H9 (cell line): ENCODE measurements around the gene SPTSSA. TPM values are rescaled to one million over a fixed set of nuclear protein-coding genes. Genes with fewer than 3 reads are reported as not detected.

ENCODE experiments used
- DNase-seq: peaks from one replicate; pipeline ENCODE4 v3.0.0-alpha.2; 2017
- H2AFZ ChIP-seq: one replicate; pipeline ENCODE4 v1.6.1; 2013; ENCODE audit warnings: mild to moderate bottlenecking, low read length, control low read depth, moderate library complexity
- H2AK5ac ChIP-seq: 2 replicates; pipeline ENCODE4 v1.6.1; 2013; ENCODE audit warnings: low read length, control low read depth, mixed read lengths; ENCODE audit not compliant: insufficient read length
- H2BK120ac ChIP-seq: one replicate; pipeline ENCODE4 v1.6.1; 2013; ENCODE audit warnings: low read depth, mild to moderate bottlenecking, low read length, control low read depth, inconsistent platforms; ENCODE audit not compliant: poor library complexity, severe bottlenecking
- H2BK12ac ChIP-seq: 2 replicates; pipeline ENCODE4 v1.6.1; 2013; ENCODE audit warnings: low read length, control low read depth, mixed read lengths, low read depth; ENCODE audit not compliant: insufficient read length
- H2BK15ac ChIP-seq: 2 replicates; pipeline ENCODE4 v1.6.1; 2013; ENCODE audit warnings: low read depth, low read length, control low read depth
- H2BK20ac ChIP-seq: one replicate; pipeline ENCODE4 v1.6.1; 2013; ENCODE audit warnings: low read depth, mild to moderate bottlenecking, low read length, control low read depth, inconsistent platforms; ENCODE audit not compliant: poor library complexity, severe bottlenecking
- H2BK5ac ChIP-seq: 2 replicates; pipeline ENCODE4 v1.6.1; 2013; ENCODE audit warnings: low read length, control low read depth, mixed read lengths; ENCODE audit not compliant: insufficient read length
- H3K14ac ChIP-seq: 2 replicates; pipeline ENCODE4 v1.6.1; 2013; ENCODE audit warnings: low read length, control low read depth; ENCODE audit not compliant: insufficient read depth
- H3K18ac ChIP-seq: 2 replicates; pipeline ENCODE4 v1.6.1; 2013; ENCODE audit warnings: low read depth, mild to moderate bottlenecking, mixed read lengths, low read length, control low read depth; ENCODE audit not compliant: insufficient read length
- H3K23ac ChIP-seq: 2 replicates; pipeline ENCODE4 v1.6.1; 2013; ENCODE audit warnings: low read length, control low read depth, mixed read lengths, low read depth; ENCODE audit not compliant: insufficient read length
- H3K23me2 ChIP-seq: 2 replicates; pipeline ENCODE4 v1.6.1; 2013; ENCODE audit warnings: low read depth, mild to moderate bottlenecking, mixed read lengths, low read length, control low read depth; ENCODE audit not compliant: insufficient read length, poor library complexity, severe bottlenecking
- H3K27ac ChIP-seq: 2 replicates; pipeline ENCODE4 v1.5.1; 2013; ENCODE audit warnings: low read length, control low read depth, mixed read lengths, low read depth; ENCODE audit not compliant: insufficient read length
- H3K27me3 ChIP-seq: 2 replicates; pipeline ENCODE4 v1.6.1; 2013; ENCODE audit warnings: low read length, control low read depth, inconsistent platforms; ENCODE audit not compliant: insufficient read depth
- H3K4ac ChIP-seq: 2 replicates; pipeline ENCODE4 v1.6.1; 2013; ENCODE audit warnings: low read depth, mild to moderate bottlenecking, control low read depth, inconsistent platforms, low read length, moderate library complexity
- H3K4me1 ChIP-seq: 2 replicates; pipeline ENCODE4 v1.6.1; 2013; ENCODE audit warnings: low read length, control low read depth, inconsistent platforms; ENCODE audit not compliant: insufficient read depth
- H3K4me2 ChIP-seq: 2 replicates; pipeline ENCODE4 v1.6.1; 2013; ENCODE audit warnings: low read length, control low read depth, mixed read lengths; ENCODE audit not compliant: insufficient read length, insufficient read depth
- H3K56ac ChIP-seq: 2 replicates; pipeline ENCODE4 v1.6.1; 2013; ENCODE audit warnings: low read depth, mild to moderate bottlenecking, mixed read lengths, low read length, control low read depth; ENCODE audit not compliant: insufficient read length
- H3K79me1 ChIP-seq: 2 replicates; pipeline ENCODE4 v1.6.1; 2013; ENCODE audit warnings: low read depth, mild to moderate bottlenecking, moderate library complexity, low read length, control low read depth, inconsistent platforms; ENCODE audit not compliant: insufficient read depth, poor library complexity, severe bottlenecking
- H3K79me2 ChIP-seq: 2 replicates; pipeline ENCODE4 v1.6.1; 2013; ENCODE audit warnings: low read length, control low read depth, inconsistent platforms; ENCODE audit not compliant: insufficient read depth
- H3K9ac ChIP-seq: 2 replicates; pipeline ENCODE4 v1.6.1; 2013; ENCODE audit warnings: low read length, control low read depth, mixed read lengths; ENCODE audit not compliant: insufficient read length; ENCODE audit errors: extremely low read depth
- H3K9me3 ChIP-seq: one replicate; pipeline ENCODE4 v1.6.1; 2013; ENCODE audit warnings: low read depth, low read length, inconsistent platforms; ENCODE audit not compliant: control insufficient read depth
- H3T11ph ChIP-seq: one replicate; pipeline ENCODE4 v1.6.1; 2013; ENCODE audit warnings: mild to moderate bottlenecking, low read length, control low read depth, inconsistent platforms
- H4K20me1 ChIP-seq: one replicate; pipeline ENCODE4 v1.6.1; 2013; ENCODE audit not compliant: control insufficient read depth, insufficient read length, insufficient read depth
- H4K5ac ChIP-seq: 2 replicates; pipeline ENCODE4 v1.6.1; 2013; ENCODE audit warnings: low read depth, mild to moderate bottlenecking, mixed read lengths, low read length, control low read depth; ENCODE audit not compliant: insufficient read length
- H4K8ac ChIP-seq: replicated peaks from 2 replicates; pipeline ENCODE4 v1.6.1; 2013; ENCODE audit warnings: low read length, control low read depth, mixed read lengths, low read depth; ENCODE audit not compliant: insufficient read length
- H4K91ac ChIP-seq: 2 replicates; pipeline ENCODE4 v1.6.1; 2013; ENCODE audit warnings: low read depth, mild to moderate bottlenecking, moderate library complexity, mixed read lengths, low read length, control low read depth; ENCODE audit not compliant: insufficient read length
- H3K27ac Mint-ChIP-seq, 3 experiments: 2 replicates in 2 of 3; 3 replicates in 1 of 3; pipeline ENCODE4 v1.8.0; 2020 to 2021; ENCODE audit warnings: mixed read lengths in 3 of 3, mild to moderate bottlenecking in 1 of 3, moderate library complexity in 1 of 3
- H3K27me3 Mint-ChIP-seq: 2 replicates; pipeline ENCODE4 v1.8.0; 2021; ENCODE audit warnings: low read depth, mild to moderate bottlenecking, moderate library complexity, mixed read lengths
- H3K36me3 Mint-ChIP-seq, 3 experiments: 2 replicates in 2 of 3; 3 replicates in 1 of 3; pipeline ENCODE4 v1.8.0; 2020 to 2021; ENCODE audit warnings: low read depth in 3 of 3, mixed read lengths in 3 of 3; ENCODE audit not compliant: insufficient read depth in 1 of 3
- H3K4me1 Mint-ChIP-seq, 2 experiments: 2 replicates each; pipeline ENCODE4 v1.8.0; 2020; ENCODE audit warnings: mixed read lengths in 2 of 2
- H3K4me3 Mint-ChIP-seq, 2 experiments: 2 replicates in 1 of 2; 3 replicates in 1 of 2; pipeline ENCODE4 v1.8.0; 2020 to 2021; ENCODE audit warnings: mild to moderate bottlenecking in 2 of 2, mixed read lengths in 2 of 2, moderate library complexity in 1 of 2
- H3K9me3 Mint-ChIP-seq, 2 experiments: 2 replicates in 1 of 2; 3 replicates in 1 of 2; pipeline ENCODE4 v1.8.0; 2020; ENCODE audit warnings: mild to moderate bottlenecking in 2 of 2, mixed read lengths in 2 of 2, moderate library complexity in 1 of 2
- WGBS: extraction: QIAGEN DNeasy Blood & Tissue Kit; methylation state at CpG from one replicate; pipeline ENCODE4 v1.1.7; 2013; ENCODE audit warnings: missing lambda C conversion rate, low lambda C conversion rate, mixed read lengths; ENCODE audit not compliant: insufficient read length; ENCODE audit errors: extremely low coverage; 5-methylcytosine and 5-hydroxymethylcytosine counted together
- total RNA-seq: library from RNA; stranded (reverse); gene quantifications from 2 replicates; pipeline ENCODE4 v1.2.1, GENCODE V29; 2021
- TF ChIP-seq, protein P1 (sequence below): fragments of 200-600 bp; sonication (generic); conservative IDR thresholded peaks from 3 replicates; pipeline ENCODE4 v1.8.0; 2021; ENCODE audit warnings: antibody characterized with exemption, mild to moderate bottlenecking

Gene SPTSSA
- total RNA-seq, 1 experiment from 2014 or later, result 23.3 TPM

GRCh38 chr14:34501004-34501580, 39.1 kb upstream of the SPTSSA start:
- H3K56ac ChIP-seq, result no peak overlapping the region
- no peak overlapping the region for H2BK12ac ChIP-seq
- no peak overlapping the region for H3K9ac ChIP-seq
- H3K79me2 ChIP-seq, result no peaks in the 10 kb centered on the region
- no peak overlapping the region for H3K14ac ChIP-seq
- H3K4me2 ChIP-seq, result no peak overlapping the region
- no peak overlapping the region for H2BK20ac ChIP-seq
- Mint-ChIP-seq H3K36me3 (no peaks in the 10 kb centered on the region), H3K27ac (no peak overlapping the region), H3K9me3 (no peaks in the 10 kb centered on the region; a peak in 1 of 5 replicates), H3K4me1 (peaks cover 27 to 28% of the 10 kb centered on the region in 2 experiments), H3K27me3 (no peaks in the 10 kb centered on the region), H3K4me3 (no peak overlapping the region)
- TF ChIP-seq, protein P1, sequence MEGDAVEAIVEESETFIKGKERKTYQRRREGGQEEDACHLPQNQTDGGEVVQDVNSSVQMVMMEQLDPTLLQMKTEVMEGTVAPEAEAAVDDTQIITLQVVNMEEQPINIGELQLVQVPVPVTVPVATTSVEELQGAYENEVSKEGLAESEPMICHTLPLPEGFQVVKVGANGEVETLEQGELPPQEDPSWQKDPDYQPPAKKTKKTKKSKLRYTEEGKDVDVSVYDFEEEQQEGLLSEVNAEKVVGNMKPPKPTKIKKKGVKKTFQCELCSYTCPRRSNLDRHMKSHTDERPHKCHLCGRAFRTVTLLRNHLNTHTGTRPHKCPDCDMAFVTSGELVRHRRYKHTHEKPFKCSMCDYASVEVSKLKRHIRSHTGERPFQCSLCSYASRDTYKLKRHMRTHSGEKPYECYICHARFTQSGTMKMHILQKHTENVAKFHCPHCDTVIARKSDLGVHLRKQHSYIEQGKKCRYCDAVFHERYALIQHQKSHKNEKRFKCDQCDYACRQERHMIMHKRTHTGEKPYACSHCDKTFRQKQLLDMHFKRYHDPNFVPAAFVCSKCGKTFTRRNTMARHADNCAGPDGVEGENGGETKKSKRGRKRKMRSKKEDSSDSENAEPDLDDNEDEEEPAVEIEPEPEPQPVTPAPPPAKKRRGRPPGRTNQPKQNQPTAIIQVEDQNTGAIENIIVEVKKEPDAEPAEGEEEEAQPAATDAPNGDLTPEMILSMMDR, result no peak
- no peak overlapping the region for H3T11ph ChIP-seq
- DNase-seq, result no peak
- H4K91ac ChIP-seq, result no peak overlapping the region
- no peaks in the 10 kb centered on the region for H3K23me2 ChIP-seq
- no peaks in the 10 kb centered on the region for H3K27me3 ChIP-seq
- H2BK5ac ChIP-seq, result no peak overlapping the region
- H2BK120ac ChIP-seq, result no peak overlapping the region
- H2AK5ac ChIP-seq, result no peak overlapping the region
- H3K23ac ChIP-seq, result no peak overlapping the region
- H4K5ac ChIP-seq, result no peak overlapping the region
- H3K18ac ChIP-seq, result no peak overlapping the region
- no peaks in the 10 kb centered on the region for H3K79me1 ChIP-seq
- H2AFZ ChIP-seq, result no peak overlapping the region
- H2BK15ac ChIP-seq, result no peak overlapping the region
- H3K27ac ChIP-seq, result no peak overlapping the region
- peaks cover 2% of the 10 kb centered on the region; the same call in 1 of the 2 replicates for H3K4me1 ChIP-seq
- WGBS, result no CpG with 5 or more reads among the region's 5 CpGs
- no peaks in the 10 kb centered on the region for H3K9me3 ChIP-seq
- H3K4ac ChIP-seq, result no peak overlapping the region
- H4K20me1 ChIP-seq, result no peaks in the 10 kb centered on the region
- H4K8ac ChIP-seq, result no peak overlapping the region
